NB4 (cell line): ENCODE measurements around the gene MRPL3.

ENCODE experiments used
- CTCF ChIP-seq: IDR thresholded peaks from one replicate; pipeline ENCODE4 v1.5.1; 2012; ENCODE audit warnings: low read depth, low read length
- MAX ChIP-seq: IDR thresholded peaks from 2 replicates; pipeline ENCODE4 v1.6.1; 2011; ENCODE audit warnings: low read depth, low read length
- MYC ChIP-seq: IDR thresholded peaks from 2 replicates; pipeline ENCODE4 v1.6.1; 2011; ENCODE audit warnings: low read depth, low read length
- POLR2A ChIP-seq: IDR thresholded peaks from 2 replicates; pipeline ENCODE4 v1.6.1; 2011; ENCODE audit warnings: mild to moderate bottlenecking; ENCODE audit not compliant: insufficient read length; ENCODE audit errors: extremely low read depth

- TF ChIP-seq POLR2A (no peak), CTCF (no peak), MAX (no peak), MYC (no peak)
Measured at GRCh38 chr3:131470377-131470776, 32.4 kb downstream of the MRPL3 start.
